ENCODE data around the gene ADCY6. TPM values are rescaled to one million over a fixed set of nuclear protein-coding genes. Genes with fewer than 3 reads are reported as not detected.

Gene ADCY6
- total and polyA plus RNA-seq, 7 experiments from 2014 or later: 0.07 to 0.22 (median 0.08) TPM; not detected in 4

DNA sequence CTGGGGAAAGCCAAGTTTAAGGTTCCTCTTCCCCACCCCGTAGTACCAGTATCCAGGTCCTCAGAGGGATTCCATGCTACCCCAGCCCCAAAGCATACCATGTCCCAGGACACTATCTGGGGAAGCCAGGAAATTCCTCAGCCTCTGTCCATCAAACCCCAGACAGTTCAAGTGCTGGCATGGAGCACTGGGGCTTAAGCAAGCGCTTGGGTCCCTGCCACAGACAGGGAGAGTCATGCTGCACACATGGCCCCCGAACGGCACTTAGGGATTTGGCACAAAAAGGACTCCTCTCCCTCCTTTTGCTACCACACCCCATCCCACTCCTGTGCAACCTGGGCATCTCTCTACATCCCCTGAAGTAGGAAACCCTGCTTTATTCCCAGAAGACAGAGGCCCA lies 21.8 kb downstream of the ADCY6 start:
- POLR2A ChIA-PET: no interaction called here
- H3K27ac Mint-ChIP-seq: no peak overlapping the region

GRCh38 chr12:48765753-48766162 lies 23.1 kb downstream of the ADCY6 start:
- Histone ChIP-seq H3K9me3 (ENCODE audit: control insufficient read depth in 2 of 3, low read length in 3 of 3) (no peaks in the 10 kb centered on the region), H3K27ac (ENCODE audit: low read depth, low read length) (no peak overlapping the region), H3K36me3 (ENCODE audit: control insufficient read depth in 2 of 3, insufficient read depth in 3 of 3, low read length in 3 of 3) (no peaks in the 10 kb centered on the region), H3K27me3 (ENCODE audit: control insufficient read depth in 2 of 2, insufficient read depth in 2 of 2, low read length in 2 of 2) (no peaks in the 10 kb centered on the region), H3K4me3 (ENCODE audit: low read length) (no peak overlapping the region), H3K4me1 (ENCODE audit: control insufficient read depth in 2 of 2, insufficient read depth in 2 of 2, low read length in 2 of 2) (no peaks in the 10 kb centered on the region)
- peak; percentile 69 for ATAC-seq
- ChIA-PET CTCF (no interaction called here), POLR2A (no interaction called here)
- H3K4me1 Mint-ChIP-seq: peaks cover 0 to 21% (median 10%) of the 10 kb centered on the region in 7 donors
- H3K36me3 Mint-ChIP-seq: no peaks in the 10 kb centered on the region
- H3K9me3 Mint-ChIP-seq: no peaks in the 10 kb centered on the region
- H3K27ac Mint-ChIP-seq: no peak overlapping the region
- intact Hi-C loops (cut with micrococcal nuclease): loop anchor here in 1 of 2 donors (2.0 kb wide), 1 partner anchor 23 kb away; the partner anchor contains the start of gene ADCY6
- H3K4me3 Mint-ChIP-seq: peak overlapping the region in 1 of 10 donors; percentile 62
- H3K27me3 Mint-ChIP-seq: peaks cover 0 to 9% (median 0%) of the 10 kb centered on the region in 5 donors
- peak in 1 of 9 donors; percentile 44 for DNase-seq

More for the DNA sequence above, 21.8 kb downstream of the ADCY6 start:
- H3K27me3 Mint-ChIP-seq: peaks cover 0 to 9% (median 2%) of the 10 kb centered on the region in 5 donors
- H3K4me1 Mint-ChIP-seq: peaks cover 0 to 21% (median 10%) of the 10 kb centered on the region in 7 donors
- no peaks in the 10 kb centered on the region for H3K9me3 Mint-ChIP-seq
- H3K4me3 Mint-ChIP-seq: no peak overlapping the region
- no peaks in the 10 kb centered on the region for H3K36me3 Mint-ChIP-seq
- CTCF ChIA-PET: interaction anchor here (0.6 kb wide), 2 partner anchors 7 to 452 kb away, joined by 3 read pairs; no protein-coding TSS in a partner anchor
- Histone ChIP-seq H3K27ac (ENCODE audit: low read depth, low read length) (no peak overlapping the region), H3K4me3 (ENCODE audit: low read length) (no peak overlapping the region), H3K27me3 (ENCODE audit: control insufficient read depth in 2 of 2, insufficient read depth in 2 of 2, low read length in 2 of 2) (no peaks in the 10 kb centered on the region), H3K4me1 (ENCODE audit: control insufficient read depth in 2 of 2, insufficient read depth in 2 of 2, low read length in 2 of 2) (no peaks in the 10 kb centered on the region), H3K36me3 (ENCODE audit: control insufficient read depth in 2 of 3, insufficient read depth in 3 of 3, low read length in 3 of 3) (no peaks in the 10 kb centered on the region), H3K9me3 (ENCODE audit: control insufficient read depth in 2 of 3, low read length in 3 of 3) (no peaks in the 10 kb centered on the region)
- intact Hi-C loops (cut with micrococcal nuclease): no loop called here
- ATAC-seq (no peak), DNase-seq (no peak)

GRCh38 chr12:48764521-48764920 lies 24.4 kb downstream of the ADCY6 start:
- POLR2A ChIA-PET: no interaction called here
- Mint-ChIP-seq H3K4me1 (peaks cover 0 to 21% (median 10%) of the 10 kb centered on the region in 7 donors), H3K36me3 (no peaks in the 10 kb centered on the region), H3K9me3 (no peaks in the 10 kb centered on the region), H3K27ac (no peak overlapping the region), H3K4me3 (no peak overlapping the region), H3K27me3 (peaks cover 0 to 9% (median 0%) of the 10 kb centered on the region in 5 donors)
- Histone ChIP-seq H3K27me3 (ENCODE audit: control insufficient read depth in 2 of 2, insufficient read depth in 2 of 2, low read length in 2 of 2) (no peaks in the 10 kb centered on the region), H3K4me3 (ENCODE audit: low read length) (no peak overlapping the region), H3K36me3 (ENCODE audit: control insufficient read depth in 2 of 3, insufficient read depth in 3 of 3, low read length in 3 of 3) (no peaks in the 10 kb centered on the region), H3K27ac (ENCODE audit: low read depth, low read length) (no peak overlapping the region), H3K4me1 (ENCODE audit: control insufficient read depth in 2 of 2, insufficient read depth in 2 of 2, low read length in 2 of 2) (no peaks in the 10 kb centered on the region), H3K9me3 (ENCODE audit: control insufficient read depth in 2 of 3, low read length in 3 of 3) (no peaks in the 10 kb centered on the region)
- CTCF ChIA-PET: no interaction called here
- DNase-seq: no peak
- no peak for ATAC-seq
- intact Hi-C loops (cut with micrococcal nuclease): loop anchor here in 1 of 2 donors (2.0 kb wide), 1 partner anchor 24 kb away; the partner anchor contains the start of gene ADCY6

- Histone ChIP-seq H3K36me3 (ENCODE audit: control insufficient read depth in 2 of 3, insufficient read depth in 3 of 3, low read length in 3 of 3) (no peaks in the 10 kb centered on the region), H3K27ac (ENCODE audit: low read depth, low read length) (no peak overlapping the region), H3K4me1 (ENCODE audit: control insufficient read depth in 2 of 2, insufficient read depth in 2 of 2, low read length in 2 of 2) (no peaks in the 10 kb centered on the region), H3K27me3 (ENCODE audit: control insufficient read depth in 2 of 2, insufficient read depth in 2 of 2, low read length in 2 of 2) (no peaks in the 10 kb centered on the region), H3K4me3 (ENCODE audit: low read length) (no peak overlapping the region), H3K9me3 (ENCODE audit: control insufficient read depth in 2 of 3, low read length in 3 of 3) (no peaks in the 10 kb centered on the region)
- intact Hi-C loops (cut with micrococcal nuclease): no loop called here
- ChIA-PET CTCF (interaction anchor here (0.7 kb wide), 1 partner anchor 503 kb away, joined by 5 read pairs; no protein-coding TSS in a partner anchor), POLR2A (no interaction called here)
- H3K9me3 Mint-ChIP-seq: peaks cover 0 to 2% (median 0%) of the 10 kb centered on the region in 11 donors
- H3K36me3 Mint-ChIP-seq: no peaks in the 10 kb centered on the region
- DNase-seq (no peak), ATAC-seq (no peak)
- H3K4me1 Mint-ChIP-seq: no peaks in the 10 kb centered on the region
- no peak overlapping the region for H3K4me3 Mint-ChIP-seq
- H3K27ac Mint-ChIP-seq: no peak overlapping the region
- no peaks in the 10 kb centered on the region for H3K27me3 Mint-ChIP-seq
Measured at GRCh38 chr12:48758737-48759136, 30.2 kb downstream of the ADCY6 start.

- Histone ChIP-seq H3K36me3 (ENCODE audit: control insufficient read depth in 2 of 3, insufficient read depth in 3 of 3, low read length in 3 of 3) (no peaks in the 10 kb centered on the region), H3K4me1 (ENCODE audit: control insufficient read depth in 2 of 2, insufficient read depth in 2 of 2, low read length in 2 of 2) (no peaks in the 10 kb centered on the region), H3K27ac (ENCODE audit: low read depth, low read length) (no peak overlapping the region), H3K4me3 (ENCODE audit: low read length) (no peak overlapping the region), H3K27me3 (ENCODE audit: control insufficient read depth in 2 of 2, insufficient read depth in 2 of 2, low read length in 2 of 2) (no peaks in the 10 kb centered on the region), H3K9me3 (ENCODE audit: control insufficient read depth in 2 of 3, low read length in 3 of 3) (no peaks in the 10 kb centered on the region)
- no peak overlapping the region for H3K27ac Mint-ChIP-seq
- CTCF ChIA-PET: no interaction called here
- H3K4me3 Mint-ChIP-seq: no peak overlapping the region
- intact Hi-C loops (cut with micrococcal nuclease): no loop called here
- H3K4me1 Mint-ChIP-seq: peaks cover 0 to 1% (median 0%) of the 10 kb centered on the region in 7 donors
- ATAC-seq: no peak
- peaks cover 0 to 2% (median 0%) of the 10 kb centered on the region in 11 donors for H3K9me3 Mint-ChIP-seq
- H3K36me3 Mint-ChIP-seq: no peaks in the 10 kb centered on the region
- POLR2A ChIA-PET: no interaction called here
- no peak for DNase-seq
- peaks cover 0 to 3% (median 0%) of the 10 kb centered on the region in 5 donors for H3K27me3 Mint-ChIP-seq
Measured at GRCh38 chr12:48758186-48758585, 30.7 kb downstream of the ADCY6 start.

GRCh38 chr12:48750769-48751356 lies 38.0 kb downstream of the ADCY6 start:
- intact Hi-C loops (cut with micrococcal nuclease): no loop called here
- peaks cover 0 to 11% (median 0%) of the 10 kb centered on the region in 5 donors for H3K27me3 Mint-ChIP-seq
- CTCF ChIA-PET: interaction anchor here (0.7 to 5.1 kb wide), 3 partner anchors 45 to 255 kb away, joined by 3 to 58 read pairs (median 3); no protein-coding TSS in a partner anchor
- no peaks in the 10 kb centered on the region for H3K9me3 Mint-ChIP-seq
- peak overlapping the region in 1 of 9 donors; percentile 20 for H3K27ac Mint-ChIP-seq
- ATAC-seq (no peak), DNase-seq (no peak)
- peaks cover 0 to 1% (median 0%) of the 10 kb centered on the region in 7 donors for H3K4me1 Mint-ChIP-seq
- H3K4me3 Mint-ChIP-seq: no peak overlapping the region
- POLR2A ChIA-PET: no interaction called here
- Histone ChIP-seq H3K9me3 (ENCODE audit: control insufficient read depth in 2 of 3, low read length in 3 of 3) (no peaks in the 10 kb centered on the region), H3K36me3 (ENCODE audit: control insufficient read depth in 2 of 3, insufficient read depth in 3 of 3, low read length in 3 of 3) (no peaks in the 10 kb centered on the region), H3K4me1 (ENCODE audit: control insufficient read depth in 2 of 2, insufficient read depth in 2 of 2, low read length in 2 of 2) (no peaks in the 10 kb centered on the region), H3K27ac (ENCODE audit: low read depth, low read length) (no peak overlapping the region), H3K4me3 (ENCODE audit: low read length) (no peak overlapping the region), H3K27me3 (ENCODE audit: control insufficient read depth in 2 of 2, insufficient read depth in 2 of 2, low read length in 2 of 2) (no peaks in the 10 kb centered on the region)
- H3K36me3 Mint-ChIP-seq: no peaks in the 10 kb centered on the region

GRCh38 chr12:48750215-48750614 lies 38.7 kb downstream of the ADCY6 start:
- no peaks in the 10 kb centered on the region for H3K36me3 ChIP-seq (ENCODE audit: control insufficient read depth in 2 of 3, insufficient read depth in 3 of 3, low read length in 3 of 3)
- CTCF ChIA-PET: interaction anchor here (0.7 to 5.1 kb wide), 3 partner anchors 45 to 255 kb away, joined by 3 to 58 read pairs (median 3); no protein-coding TSS in a partner anchor
- no peak overlapping the region for H3K4me3 Mint-ChIP-seq
- H3K27me3 ChIP-seq (ENCODE audit: control insufficient read depth in 2 of 2, insufficient read depth in 2 of 2, low read length in 2 of 2): no peaks in the 10 kb centered on the region
- no peak for DNase-seq
- H3K36me3 Mint-ChIP-seq: no peaks in the 10 kb centered on the region
- H3K4me1 Mint-ChIP-seq: peaks cover 0 to 1% (median 0%) of the 10 kb centered on the region in 7 donors
- POLR2A ChIA-PET: no interaction called here
- ATAC-seq: no peak
- H3K27me3 Mint-ChIP-seq: peaks cover 0 to 11% (median 0%) of the 10 kb centered on the region in 5 donors
- H3K9me3 ChIP-seq (ENCODE audit: control insufficient read depth in 2 of 3, low read length in 3 of 3): no peaks in the 10 kb centered on the region
- no peak overlapping the region for H3K4me3 ChIP-seq (ENCODE audit: low read length)
- no peaks in the 10 kb centered on the region for H3K4me1 ChIP-seq (ENCODE audit: control insufficient read depth in 2 of 2, insufficient read depth in 2 of 2, low read length in 2 of 2)
- H3K9me3 Mint-ChIP-seq: no peaks in the 10 kb centered on the region
- intact Hi-C loops (cut with micrococcal nuclease): no loop called here
- H3K27ac ChIP-seq (ENCODE audit: low read depth, low read length): no peak overlapping the region
- no peak overlapping the region for H3K27ac Mint-ChIP-seq
